Measurements from ENCODE around the gene CHCHD6.
A peak's percentile ranks its signal among the peaks of the same experiment; 100 is the strongest.

The CHCHD6 gene

GRCh38 chr3:126870608-126871210 is 166.7 kb downstream of the CHCHD6 start:
- DNase-seq (ENCODE audit: low read depth) = peak; percentile 85
- H3K4me3 ChIP-seq (ENCODE audit: control insufficient read depth, low read depth, low read length) = no peak overlapping the region
- no peak for TF ChIP-seq CTCF (conservative IDR thresholded peaks at IDR 0.05; ENCODE audit: control insufficient read depth, insufficient read depth, low read depth, low read length)

GRCh38 chr3:126872701-126873342 is 168.8 kb downstream of the CHCHD6 start:
- no peak for DNase-seq (ENCODE audit: low read depth)
- H3K4me3 ChIP-seq (ENCODE audit: control insufficient read depth, low read depth, low read length) = no peak overlapping the region
- TF ChIP-seq CTCF (conservative IDR thresholded peaks at IDR 0.05; ENCODE audit: control insufficient read depth, insufficient read depth, low read depth, low read length) = no peak

- no peak for DNase-seq (ENCODE audit: low read depth)
- no peak overlapping the region for H3K4me3 ChIP-seq (ENCODE audit: control insufficient read depth, low read depth, low read length)
- TF ChIP-seq CTCF (conservative IDR thresholded peaks at IDR 0.05; ENCODE audit: control insufficient read depth, insufficient read depth, low read depth, low read length) = no peak
These were observed 169.4 kb downstream of the CHCHD6 start for GRCh38 chr3:126873416-126873815.

- TF ChIP-seq CTCF (conservative IDR thresholded peaks at IDR 0.05; ENCODE audit: control insufficient read depth, insufficient read depth, low read depth, low read length) = no peak
- H3K4me3 ChIP-seq (ENCODE audit: control insufficient read depth, low read depth, low read length) = no peak overlapping the region
- DNase-seq (ENCODE audit: low read depth) = no peak
These were observed 174.6 kb downstream of the CHCHD6 start for GRCh38 chr3:126878664-126879063.

GRCh38 chr3:126880901-126881300 is 176.9 kb downstream of the CHCHD6 start:
- no peak overlapping the region for H3K4me3 ChIP-seq (ENCODE audit: control insufficient read depth, low read depth, low read length)
- no peak for TF ChIP-seq CTCF (conservative IDR thresholded peaks at IDR 0.05; ENCODE audit: control insufficient read depth, insufficient read depth, low read depth, low read length)
- DNase-seq (ENCODE audit: low read depth) = no peak

- DNase-seq (ENCODE audit: low read depth) = no peak
- no peak overlapping the region for H3K4me3 ChIP-seq (ENCODE audit: control insufficient read depth, low read depth, low read length)
- TF ChIP-seq CTCF (conservative IDR thresholded peaks at IDR 0.05; ENCODE audit: control insufficient read depth, insufficient read depth, low read depth, low read length) = no peak
These were observed 177.8 kb downstream of the CHCHD6 start for GRCh38 chr3:126881861-126882260.
